GM12874 (cell line): ENCODE measurements around the gene UBE2E2.

Experiments
- CTCF ChIP-seq: IDR thresholded peaks from 2 replicates; pipeline ENCODE4 v1.5.1; 2011; ENCODE audit warnings: low read depth, mild to moderate bottlenecking, control low read depth, low read length, moderate library complexity; ENCODE audit not compliant: insufficient read depth

The UBE2E2 gene

GRCh38 chr3:23465569-23465968 lies 262.4 kb downstream of the UBE2E2 start:
- no peak for TF ChIP-seq CTCF

- TF ChIP-seq CTCF = no peak
Observed at GRCh38 chr3:23468203-23468602, 265.1 kb downstream of the UBE2E2 start.

- no peak for TF ChIP-seq CTCF
Observed at GRCh38 chr3:23474580-23475357, 271.6 kb downstream of the UBE2E2 start.

GRCh38 chr3:23475446-23475845 lies 272.3 kb downstream of the UBE2E2 start:
- no peak for TF ChIP-seq CTCF

GRCh38 chr3:23479026-23479425 lies 275.9 kb downstream of the UBE2E2 start:
- TF ChIP-seq CTCF = no peak

GRCh38 chr3:23479615-23480328 lies 276.6 kb downstream of the UBE2E2 start:
- TF ChIP-seq CTCF = no peak

- no peak for TF ChIP-seq CTCF
Observed at GRCh38 chr3:23480329-23480714, 277.2 kb downstream of the UBE2E2 start.
